Endothelial cell of umbilical vein (primary cell): Measurements from ENCODE around the gene SERTAD1. TPM values are rescaled to one million over a fixed set of nuclear protein-coding genes. Genes with fewer than 3 reads are reported as not detected.

ENCODE experiments used
- BruUV-seq: library from RNA; stranded (reverse); fragments of 400-500 nt; replicated peaks from 2 replicates; lab custom pipeline; 2021; lab: Mats Ljungman, UMichigan
- CTCF ChIA-PET: fragments of 300-600, 350-600 bp; sonication (Branson Sonifier 250); formaldehyde crosslinking; loops from one replicate; lab custom pipeline; 2021; ENCODE audit warnings: antibody characterized with exemption, inconsistent platforms; lab: Charles Lee
- POLR2A ChIA-PET: fragments of 300-600, 350-600 bp; sonication (Branson Sonifier 250); formaldehyde crosslinking; loops from one replicate; lab custom pipeline; 2021; ENCODE audit warnings: antibody characterized with exemption, inconsistent platforms; lab: Charles Lee
- DNase-seq: peaks from one replicate; pipeline ENCODE4 v3.0.0-alpha.2; 2011; ENCODE audit warnings: low read depth, low spot score
- FAIRE-seq: peaks from 2 replicates; lab custom pipeline; 2011; peaks lifted over from hg19 to GRCh38; lab: Jason Lieb, UNC
- H2AFZ ChIP-seq: 2 replicates; pipeline ENCODE4 v1.6.0; 2012; ENCODE audit warnings: low read depth, low read length, control low read depth, inconsistent platforms
- H3K27ac ChIP-seq: 2 replicates; pipeline ENCODE4 v1.5.1; 2011; ENCODE audit warnings: low read depth, mild to moderate bottlenecking, control low read depth, low read length, moderate library complexity; ENCODE audit not compliant: insufficient read depth
- H3K27me3 ChIP-seq, 2 experiments: 2 replicates each; pipeline versions ENCODE4 v1.6.0 to v1.6.1; 2011; ENCODE audit warnings: low read length in 2 of 2, mixed read lengths in 1 of 2; ENCODE audit not compliant: control insufficient read depth in 2 of 2, insufficient read depth in 2 of 2
- H3K36me3 ChIP-seq, 2 experiments: 2 replicates in 1 of 2; 3 replicates in 1 of 2; pipeline ENCODE4 v1.5.1; 2011; ENCODE audit warnings: low read length in 2 of 2, mild to moderate bottlenecking in 1 of 2, moderate library complexity in 1 of 2; ENCODE audit not compliant: control insufficient read depth in 2 of 2, insufficient read depth in 2 of 2; ENCODE audit errors: extremely low read depth in 1 of 2
- H3K4me1 ChIP-seq: 3 replicates; pipeline ENCODE4 v1.5.1; 2011; ENCODE audit warnings: mild to moderate bottlenecking, low read length; ENCODE audit not compliant: control insufficient read depth, insufficient read depth; ENCODE audit errors: extremely low read depth
- H3K4me2 ChIP-seq: 2 replicates; pipeline ENCODE4 v1.6.1; 2011; ENCODE audit warnings: low read length, control low read depth, mixed read lengths; ENCODE audit not compliant: insufficient read depth
- H3K4me3 ChIP-seq, 3 experiments: fragments of 200-600 bp in 1 of 3; sonication (generic), shearing (Covaris generic) in 1 of 3; replicated peaks in 1 of 3; 2 replicates each; pipeline ENCODE4 v1.5.1; 2011 to 2016; ENCODE audit warnings: control low read depth in 3 of 3, low read length in 3 of 3, mild to moderate bottlenecking in 2 of 3, inconsistent platforms in 1 of 3, low read depth in 1 of 3, moderate library complexity in 1 of 3; ENCODE audit not compliant: insufficient read depth in 1 of 3
- H3K79me2 ChIP-seq: 2 replicates; pipeline ENCODE4 v1.6.0; 2012; ENCODE audit warnings: low read length, inconsistent platforms; ENCODE audit not compliant: control insufficient read depth, insufficient read depth
- H3K9ac ChIP-seq: replicated peaks from 2 replicates; pipeline ENCODE3; 2011; ENCODE audit warnings: low read length, control low read depth; ENCODE audit not compliant: insufficient read depth; ENCODE audit errors: extremely low read depth
- H3K9me1 ChIP-seq: replicated peaks from 3 replicates; pipeline ENCODE4 v1.6.0; 2011; ENCODE audit warnings: mild to moderate bottlenecking, low read length; ENCODE audit not compliant: control insufficient read depth, insufficient read depth; ENCODE audit errors: extremely low read depth
- H3K9me3 ChIP-seq: replicated peaks from 2 replicates; pipeline ENCODE4 v1.5.1; 2012; ENCODE audit warnings: low read length, inconsistent platforms; ENCODE audit not compliant: control insufficient read depth, insufficient read depth
- H4K20me1 ChIP-seq: replicated peaks from 2 replicates; pipeline ENCODE3; 2011; ENCODE audit warnings: mild to moderate bottlenecking, low read length; ENCODE audit not compliant: control insufficient read depth, insufficient read depth; ENCODE audit errors: extremely low read depth
- CTCF ChIP-seq, 2 donors: IDR thresholded peaks; 1 replicate in 1 of 2; 2 replicates in 1 of 2; pipeline ENCODE4 v1.5.1; 2011; ENCODE audit warnings: low read length in 2 of 2, mild to moderate bottlenecking in 2 of 2, moderate library complexity in 2 of 2, control low read depth in 1 of 2, inconsistent platforms in 1 of 2, low read depth in 1 of 2; ENCODE audit not compliant: insufficient read depth in 1 of 2; ENCODE audit errors: extremely low read depth in 1 of 2
- FOS ChIP-seq: IDR thresholded peaks from 2 replicates; pipeline ENCODE4 v1.6.1; 2011; ENCODE audit warnings: mild to moderate bottlenecking, low read length, moderate library complexity, borderline replicate concordance; ENCODE audit not compliant: insufficient read depth
- GATA2 ChIP-seq: IDR thresholded peaks from 2 replicates; pipeline ENCODE4 v1.7.0; 2011; ENCODE audit warnings: low read depth, mild to moderate bottlenecking, moderate library complexity, mixed read lengths, low read length; ENCODE audit not compliant: insufficient read length, insufficient read depth
- MAX ChIP-seq: IDR thresholded peaks from 2 replicates; pipeline ENCODE4 v1.6.1; 2011; ENCODE audit not compliant: insufficient read depth, insufficient read length
- MYC ChIP-seq: IDR thresholded peaks from one replicate; pipeline ENCODE4 v1.6.1; 2011; ENCODE audit warnings: mild to moderate bottlenecking, low read depth, low read length
- POLR2AphosphoS5 ChIP-seq: IDR thresholded peaks from 2 replicates; pipeline ENCODE4 v1.6.1; 2012; ENCODE audit warnings: low read depth, mild to moderate bottlenecking, control low read depth, low read length, moderate library complexity; ENCODE audit not compliant: insufficient read depth
- dilution Hi-C: fragments of 300-500 bp; cut with MboI; formaldehyde crosslinking; loops from one replicate; pipeline ENCODE4 v1.15.0; 2019; ENCODE audit warnings: low sequenced_read_pairs; ENCODE audit not compliant: extremely low pct_ligation_motif_present
- intact Hi-C: fragments of 100-400 bp; cut with micrococcal nuclease; formaldehyde crosslinking; loops from one replicate; pipeline ENCODE4 v1.10.0; 2022
- polyA plus RNA-seq, 4 experiments: library from polyadenylated mRNA; depleted of rRNA in 3 of 4; stranded (reverse) in 3 of 4; unstranded in 1 of 4; fragments of >200 nt; gene quantifications; 2 replicates each; pipeline versions ENCODE4 v1.2.1 to v1.2.3, GENCODE V29; 2011 to 2012; ENCODE audit warnings: missing spikeins in 1 of 4
- total RNA-seq: library from RNA; stranded (reverse); gene quantifications from 2 replicates; pipeline ENCODE4 v1.2.3, GENCODE V29; 2021

Gene SERTAD1
- total and polyA plus RNA-seq, 2 donors (not counting 3 experiments of a cell fraction or from before 2014, with no cell fraction given) = 8.8 to 15.3 TPM

- no peaks in the 10 kb centered on the region for H3K4me1 ChIP-seq
- FAIRE-seq (no peak), DNase-seq (no peak)
- intact Hi-C loops = no loop called here
- dilution Hi-C loops = no loop called here
- no peaks in the 10 kb centered on the region for H3K9me3 ChIP-seq
- H2AFZ ChIP-seq = no peak overlapping the region
- no peak overlapping the region for H3K9ac ChIP-seq
- no peaks in the 10 kb centered on the region for H3K36me3 ChIP-seq
- no TSS peak for BruUV-seq
- CTCF ChIA-PET = interaction anchor here (1.2 to 4.0 kb wide), 5 partner anchors 9 to 148 kb away, joined by 3 to 36 read pairs (median 5); partner anchors contain the start of gene BLVRB
- H3K4me2 ChIP-seq = no peak overlapping the region
- POLR2A ChIA-PET = interaction anchor here (0.9 kb wide), 1 partner anchor 11 kb away, joined by 3 read pairs; no protein-coding TSS in a partner anchor
- H3K9me1 ChIP-seq = no peaks in the 10 kb centered on the region
- no peaks in the 10 kb centered on the region for H4K20me1 ChIP-seq
- H3K4me3 ChIP-seq = no peak overlapping the region
- no peak for TF ChIP-seq MAX
- TF ChIP-seq MYC = no peak
- TF ChIP-seq FOS = no peak
- no peak for TF ChIP-seq CTCF (IDR thresholded peaks at IDR 0.05; ENCODE audit: extremely low read depth in 1 of 2, insufficient read depth in 1 of 2, low read depth in 1 of 2, low read length in 2 of 2)
- TF ChIP-seq GATA2 = no peak
- no peak for TF ChIP-seq POLR2AphosphoS5
- no peaks in the 10 kb centered on the region for H3K27me3 ChIP-seq
- no peak overlapping the region for H3K27ac ChIP-seq
- H3K79me2 ChIP-seq = no peaks in the 10 kb centered on the region
Observed at GRCh38 chr19:40453151-40453735, 27.5 kb upstream of the SERTAD1 start.
